H1 (cell line): ENCODE data around the gene BTK.

ENCODE experiments used
- ASH2L ChIP-seq: fragments of 200-600, 300-600 bp; sonication (generic); IDR thresholded peaks from one replicate; pipeline ENCODE4 v1.7.1; 2017; ENCODE audit warnings: low read length
- HDAC2 ChIP-seq, 2 experiments: fragments of 300-600 bp in 1 of 2; sonication (generic) in 1 of 2; IDR thresholded peaks; 2 replicates each; pipeline ENCODE4 v1.6.1; 2011 to 2012; ENCODE audit warnings: low read depth in 2 of 2, low read length in 2 of 2, mild to moderate bottlenecking in 2 of 2, moderate library complexity in 2 of 2, borderline replicate concordance in 1 of 2, inconsistent platforms in 1 of 2
- NANOG ChIP-seq: IDR thresholded peaks from 2 replicates; pipeline ENCODE4 v1.6.1; 2011; ENCODE audit warnings: low read length, low read depth, mild to moderate bottlenecking, inconsistent platforms; ENCODE audit not compliant: insufficient read depth, poor library complexity, severe bottlenecking

GRCh38 chrX:101395789-101396188 is 9.8 kb upstream of the BTK start:
- no peak for TF ChIP-seq ASH2L
- no peak for TF ChIP-seq HDAC2 (IDR thresholded peaks at IDR 0.05; ENCODE audit: borderline replicate concordance in 1 of 2, low read depth in 2 of 2, low read length in 2 of 2)
- TF ChIP-seq NANOG = no peak
